Activated CD8-positive, alpha-beta memory T cell treated with anti-CD3 and anti-CD28 coated beads for 4 hours (primary cell): ENCODE results near the gene NAP1L1.
A peak's percentile ranks its signal among the peaks of the same experiment; 100 is the strongest.

ENCODE experiments used
- DNase-seq, 2 donors: peaks; one replicate each; pipeline ENCODE4 v3.0.0-alpha.2; 2020; ENCODE audit warnings: low read depth in 2 of 2

The NAP1L1 gene

GRCh38 chr12:76020731-76021672 lies 63.5 kb downstream of the NAP1L1 start:
- DNase-seq, result peak; percentile 40 to 68

DNA sequence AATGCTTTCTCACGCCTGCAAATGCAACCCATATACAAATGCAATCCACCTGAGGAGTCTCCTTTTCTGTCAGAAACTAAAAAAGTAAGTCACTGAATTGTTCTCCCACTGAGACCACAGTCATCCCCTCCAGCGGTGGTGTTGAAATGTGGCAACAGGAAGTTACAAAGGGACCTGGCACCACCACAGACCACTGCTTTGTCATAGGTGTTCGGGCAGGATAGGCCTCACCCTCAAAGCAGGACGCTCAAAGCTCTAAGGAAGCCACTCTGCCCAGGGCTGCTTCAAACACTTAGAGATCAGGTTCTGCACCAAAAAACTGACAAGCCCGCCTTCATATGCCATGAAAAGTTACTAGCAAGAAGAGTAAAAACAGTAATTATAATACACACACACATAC lies 64.2 kb downstream of the NAP1L1 start:
- peak; percentile 45 to 68 for DNase-seq

GRCh38 chr12:76018672-76019071 lies 65.8 kb downstream of the NAP1L1 start:
- DNase-seq, result no peak

- no peak for DNase-seq
Observed at GRCh38 chr12:76018111-76018510, 66.4 kb downstream of the NAP1L1 start.

DNA sequence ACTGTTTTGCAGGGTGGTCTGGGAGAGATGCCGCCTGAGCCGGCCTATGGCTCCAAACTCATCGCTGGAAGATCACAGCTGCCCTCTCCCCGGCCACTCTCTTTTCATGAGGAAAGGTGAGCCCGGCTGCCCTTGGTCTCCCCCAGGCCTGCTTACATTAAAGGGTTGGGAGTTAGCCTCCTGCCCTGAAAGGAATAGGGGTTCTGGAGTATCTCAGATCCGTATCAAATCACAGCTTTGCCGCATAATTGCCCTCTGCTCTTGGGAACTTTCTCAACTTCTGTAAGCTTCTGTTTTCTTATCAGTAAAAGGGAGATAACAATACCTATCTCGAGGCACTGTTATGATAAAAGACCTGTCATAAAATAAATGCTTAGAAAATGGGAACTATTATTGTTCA lies 70.5 kb downstream of the NAP1L1 start:
- no peak for DNase-seq

DNA sequence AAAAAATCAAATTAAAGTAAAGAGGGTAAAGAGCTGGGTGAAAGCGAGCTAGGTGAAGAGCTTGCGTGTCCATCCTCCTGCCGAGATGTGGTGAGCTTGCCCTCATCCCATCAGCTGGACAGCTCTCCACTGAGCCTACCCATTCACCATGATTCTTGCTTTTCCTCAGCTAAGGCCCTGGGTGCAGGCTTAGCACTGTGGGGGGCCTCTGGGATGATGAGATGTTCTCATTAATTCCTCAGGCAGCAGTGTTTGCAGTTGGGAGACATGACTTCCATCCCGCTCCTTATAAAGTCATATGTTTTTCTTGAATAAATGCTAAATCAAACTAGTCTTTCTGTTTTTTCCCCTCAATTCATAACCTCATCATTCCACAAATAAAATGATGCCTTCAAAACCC lies 70.9 kb downstream of the NAP1L1 start:
- DNase-seq, result no peak

DNA sequence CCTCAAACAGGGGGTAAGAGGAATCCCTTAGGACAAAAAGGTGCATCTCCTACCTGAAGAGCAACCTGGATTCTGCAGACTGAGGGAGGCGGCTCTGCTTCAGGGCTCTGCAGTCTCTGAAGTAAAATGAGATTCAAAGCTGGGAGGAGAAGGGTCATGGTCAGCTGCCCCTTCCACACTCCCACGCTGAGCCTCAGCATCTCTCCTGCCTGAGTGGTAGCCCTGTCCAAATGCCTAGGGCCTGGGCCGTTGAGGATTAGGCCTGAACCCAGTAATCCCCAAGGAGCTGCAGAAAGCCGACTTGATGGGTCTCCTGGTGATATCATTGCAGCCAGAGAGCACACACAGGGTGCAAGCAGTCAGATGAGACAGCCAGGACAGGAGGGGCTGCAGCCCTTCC lies 71.8 kb downstream of the NAP1L1 start:
- DNase-seq, result no peak

- no peak for DNase-seq
Observed at GRCh38 chr12:76010732-76011458, 73.6 kb downstream of the NAP1L1 start.

DNA sequence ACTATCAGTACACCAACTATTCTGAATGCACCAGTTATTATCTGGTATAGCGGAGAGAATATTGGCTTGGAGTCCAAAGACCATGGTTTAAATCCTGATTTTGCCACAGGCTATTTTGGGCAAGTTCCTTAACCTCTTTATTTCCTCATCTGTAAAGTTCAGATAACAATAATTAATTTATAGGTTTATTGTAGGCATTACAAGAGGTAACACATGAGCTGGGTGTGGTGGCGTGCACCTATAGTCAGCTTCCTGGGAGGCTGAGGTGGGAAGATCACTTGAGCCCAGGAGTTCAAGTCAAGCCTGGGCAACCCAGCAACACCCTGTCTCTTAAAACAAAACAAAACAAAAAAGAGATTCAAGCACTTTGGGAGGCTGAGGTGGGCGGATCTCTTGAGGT lies 76.1 kb downstream of the NAP1L1 start:
- no peak for DNase-seq

DNA sequence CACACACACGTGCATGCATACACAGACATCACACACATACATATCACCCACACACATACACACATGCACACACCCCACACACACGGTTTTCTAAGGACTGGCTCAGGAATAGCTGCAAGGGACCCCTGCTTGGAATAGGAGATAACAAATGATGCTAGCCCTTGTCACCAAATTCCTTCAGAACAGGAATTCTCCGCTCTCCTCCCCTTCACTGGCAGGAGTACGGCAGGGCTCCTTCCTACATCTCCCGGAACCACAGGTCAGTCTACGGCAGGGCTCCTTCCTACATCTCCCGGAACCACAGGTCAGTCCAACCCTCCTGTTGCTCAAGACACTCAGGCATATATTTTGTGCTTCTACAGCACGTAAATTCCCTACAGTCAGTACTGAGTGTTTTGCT lies 76.8 kb downstream of the NAP1L1 start:
- no peak for DNase-seq

GRCh38 chr12:76006028-76006925 lies 78.2 kb downstream of the NAP1L1 start:
- no peak for DNase-seq

DNA sequence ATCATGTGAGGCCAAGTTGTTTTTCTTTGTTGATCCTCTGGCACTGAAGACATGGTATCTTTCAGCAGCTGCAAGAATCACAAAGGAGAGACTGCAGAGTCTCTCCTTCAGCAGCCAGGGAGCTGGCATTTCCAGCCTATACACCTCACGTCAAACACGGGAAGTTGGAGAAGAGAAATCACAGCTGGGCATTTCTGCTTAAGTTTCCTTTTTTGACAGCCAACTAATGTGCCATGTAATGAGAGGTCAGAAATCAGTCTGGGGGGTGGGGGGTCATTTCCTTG lies 81.2 kb downstream of the NAP1L1 start:
- DNase-seq, result no peak

DNA sequence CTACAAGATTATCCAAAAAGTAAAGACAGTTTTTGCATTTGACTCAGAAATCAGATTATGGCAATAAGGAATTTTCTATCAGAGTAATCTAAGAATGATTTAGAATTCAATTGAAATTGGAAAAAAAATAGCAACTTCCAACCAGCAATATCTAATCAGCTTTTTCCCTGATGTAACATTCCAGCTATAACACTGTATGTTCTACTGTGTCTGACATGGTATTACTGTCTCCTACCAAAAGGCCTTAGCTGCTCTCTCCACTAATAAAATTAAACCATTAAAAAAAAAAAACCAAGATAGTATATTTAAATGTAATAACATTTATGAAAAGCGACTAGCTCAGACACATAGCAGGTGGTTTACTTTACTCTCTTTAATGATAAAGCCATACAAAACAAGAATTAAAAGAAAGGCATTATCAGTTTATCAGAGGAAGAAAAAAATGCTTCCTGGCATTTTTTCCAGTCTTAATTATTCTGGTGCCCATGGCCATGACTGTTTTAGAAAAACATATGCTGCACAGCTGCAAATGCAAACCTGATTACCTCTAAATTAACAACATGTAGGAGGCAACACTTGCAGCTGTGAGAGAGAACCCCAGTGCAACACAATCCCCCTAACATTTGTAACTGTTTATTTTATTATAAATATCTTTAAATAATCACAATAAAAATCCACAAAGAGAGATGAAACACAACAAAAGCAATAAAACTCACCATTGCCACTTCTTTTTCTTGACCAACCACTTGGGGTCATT lies 81.7 kb downstream of the NAP1L1 start:
- DNase-seq, result no peak

- no peak for DNase-seq
Observed at GRCh38 chr12:75998292-75999063, 86.0 kb downstream of the NAP1L1 start.

- no peak for DNase-seq
Observed at GRCh38 chr12:75997658-75998057, 86.8 kb downstream of the NAP1L1 start.

GRCh38 chr12:75996861-75997447 lies 87.5 kb downstream of the NAP1L1 start:
- DNase-seq, result no peak

DNA sequence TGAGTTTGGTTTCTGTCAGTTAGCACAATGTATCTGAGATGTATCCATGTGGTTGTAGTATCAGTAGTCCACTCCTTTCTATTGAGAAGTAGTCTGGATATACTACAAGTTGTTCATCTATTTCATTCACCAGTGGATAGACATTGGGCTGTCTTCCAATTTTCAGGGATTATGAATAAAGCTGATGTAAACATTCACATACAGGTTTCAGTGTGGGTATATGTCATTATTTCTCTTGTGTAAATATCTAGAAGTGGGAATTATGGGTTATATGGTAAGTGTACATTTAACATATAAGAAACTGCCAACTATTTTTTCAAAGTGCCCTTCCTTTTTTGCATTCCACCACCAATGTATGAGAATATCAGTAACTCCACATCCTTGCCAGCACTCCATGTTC lies 88.8 kb downstream of the NAP1L1 start:
- DNase-seq, result no peak

GRCh38 chr12:75994069-75994740 lies 90.3 kb downstream of the NAP1L1 start:
- no peak for DNase-seq

GRCh38 chr12:75991753-75992152 lies 92.7 kb downstream of the NAP1L1 start:
- no peak for DNase-seq
